8988T (cell line): ENCODE measurements around the gene ZNF593OS.

Experiments used
- DNase-seq: peaks from one replicate; pipeline ENCODE4 v3.0.0; 2011

ZNF593OS gene

DNA sequence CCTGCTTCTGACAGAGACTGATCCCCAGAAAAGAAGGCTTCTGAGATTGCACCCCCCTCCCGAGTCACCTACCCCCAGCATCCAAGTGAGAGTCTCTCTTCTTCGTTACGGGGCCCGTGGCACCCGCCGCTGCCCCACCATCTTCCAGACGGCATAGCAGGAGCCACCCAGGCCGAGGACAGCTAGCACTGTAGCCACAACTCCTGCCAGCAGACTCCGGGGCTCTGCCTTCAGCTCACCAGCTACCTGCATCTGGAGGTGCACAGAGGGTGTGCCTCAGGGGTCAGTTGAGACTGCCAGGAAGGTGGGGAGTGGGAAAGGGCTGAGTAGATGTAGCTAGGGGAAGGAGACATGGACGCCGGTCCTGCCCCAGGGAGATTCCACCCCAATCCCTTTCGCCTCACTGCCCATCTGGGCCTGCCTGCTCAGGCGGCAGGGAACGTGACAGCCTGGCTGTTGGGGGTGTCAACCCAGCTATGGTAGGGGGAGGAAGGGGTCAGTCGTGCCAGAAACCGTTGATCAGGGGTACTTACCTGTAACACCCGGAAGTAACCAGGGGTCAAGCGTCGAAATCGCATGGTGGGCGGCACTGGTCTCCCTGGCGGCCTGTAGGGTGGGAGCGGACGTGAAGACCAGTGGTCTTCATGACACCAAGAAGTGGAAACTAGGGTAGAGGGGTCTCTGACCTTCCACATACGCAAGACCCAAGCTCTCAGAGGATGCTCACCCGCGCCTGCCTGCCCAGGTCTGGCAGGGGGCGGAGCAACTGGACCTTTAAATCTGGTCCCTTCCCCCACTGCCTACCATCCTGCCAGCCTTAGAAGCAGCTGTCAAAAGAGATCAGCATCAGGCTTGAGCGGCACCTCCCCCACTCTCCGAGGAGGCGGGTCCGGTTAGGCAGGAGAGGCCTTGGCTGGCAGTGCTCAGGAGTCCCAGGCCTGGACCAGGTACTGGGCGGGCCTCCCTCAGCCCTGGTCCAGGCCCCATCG lies at the start of gene ZNF593OS:
Gene ZNF593OS, minus strand, starts transcription at position 749 of the 989 bp plus-strand sequence. Its CDS starts 171 bp downstream, at position 578.
- DNase-seq: peak; percentile 4

DNA sequence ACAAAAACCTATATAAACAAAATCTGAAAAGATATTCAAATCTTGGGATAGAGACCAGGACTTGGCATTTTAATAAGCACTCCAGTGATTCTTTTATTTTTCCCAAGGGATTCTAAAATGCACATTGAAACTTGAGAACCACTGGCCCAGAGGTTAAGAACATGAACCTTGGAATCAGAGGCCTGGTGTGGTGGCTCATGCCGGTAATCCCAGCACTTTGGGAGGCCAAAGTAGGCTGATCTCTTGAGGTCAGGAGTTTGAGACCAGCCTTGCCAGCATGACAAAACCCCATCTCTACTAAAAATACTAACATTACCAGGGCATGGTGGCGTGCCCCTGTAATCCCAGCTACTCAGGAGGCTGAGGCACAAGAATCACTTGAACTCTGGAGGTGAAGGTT lies 49.5 kb upstream of the ZNF593OS start:
- DNase-seq: no peak

DNA sequence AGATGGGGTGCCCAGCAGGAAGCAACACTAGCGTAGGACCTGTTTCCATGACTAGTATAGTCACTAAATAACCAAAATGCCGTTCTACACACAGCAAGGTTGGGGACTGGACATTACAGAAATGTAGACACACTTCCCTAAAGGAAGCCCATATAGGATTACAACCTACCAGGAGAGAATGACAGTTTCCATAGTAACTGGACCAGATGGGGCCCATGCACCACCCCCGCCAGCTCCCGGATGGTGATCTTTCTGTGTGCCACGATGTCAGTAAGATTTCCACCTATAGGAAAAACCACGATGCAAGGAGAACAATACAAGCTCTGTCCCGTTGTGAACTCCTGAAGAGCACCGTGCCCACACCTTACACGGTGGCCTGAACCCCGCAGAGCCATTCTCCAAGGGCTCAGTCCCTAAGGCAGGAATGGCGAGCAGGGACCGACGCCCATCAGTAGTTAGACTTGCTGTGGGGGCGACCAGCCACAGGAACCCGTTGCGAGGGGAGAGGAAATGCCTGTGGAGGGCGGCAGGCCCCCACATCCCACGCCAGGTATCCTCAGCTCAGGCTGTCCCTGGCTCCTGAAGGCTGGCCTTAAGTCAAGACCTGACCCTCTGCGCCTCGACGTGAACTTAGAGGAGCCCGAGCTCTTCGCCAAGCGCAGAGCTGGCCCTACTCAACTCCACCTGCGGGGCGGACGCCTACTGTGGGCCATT lies 48.7 kb upstream of the ZNF593OS start:
- no peak for DNase-seq

DNA sequence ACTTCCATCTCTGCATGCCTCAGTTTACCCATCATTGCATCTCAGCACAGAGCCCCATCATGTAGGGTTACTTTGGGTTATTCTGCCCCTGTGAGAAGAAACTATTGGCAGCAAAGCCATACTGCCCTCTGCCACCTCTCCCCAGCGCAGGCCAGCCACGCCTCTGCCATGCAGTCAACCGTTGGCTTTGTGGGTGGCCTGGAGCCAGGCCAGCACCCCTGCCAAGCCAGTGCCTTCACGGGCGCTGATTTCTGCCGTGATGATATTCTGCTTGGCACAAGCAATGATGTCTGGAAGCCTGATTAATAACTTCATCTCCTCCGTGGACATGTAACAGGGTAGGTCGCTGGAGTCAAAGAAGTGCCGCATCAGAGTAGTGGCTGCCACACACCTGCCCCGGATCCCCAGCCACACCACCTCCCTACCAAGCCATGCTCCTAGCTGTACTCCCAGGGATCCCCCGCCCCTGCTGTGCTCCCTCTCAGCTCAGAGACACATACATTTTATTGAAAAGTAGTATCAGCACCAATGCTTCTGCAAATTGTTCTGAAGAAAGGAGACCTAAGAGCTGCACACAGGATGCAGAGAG lies 47.4 kb upstream of the ZNF593OS start:
- DNase-seq: no peak

DNA sequence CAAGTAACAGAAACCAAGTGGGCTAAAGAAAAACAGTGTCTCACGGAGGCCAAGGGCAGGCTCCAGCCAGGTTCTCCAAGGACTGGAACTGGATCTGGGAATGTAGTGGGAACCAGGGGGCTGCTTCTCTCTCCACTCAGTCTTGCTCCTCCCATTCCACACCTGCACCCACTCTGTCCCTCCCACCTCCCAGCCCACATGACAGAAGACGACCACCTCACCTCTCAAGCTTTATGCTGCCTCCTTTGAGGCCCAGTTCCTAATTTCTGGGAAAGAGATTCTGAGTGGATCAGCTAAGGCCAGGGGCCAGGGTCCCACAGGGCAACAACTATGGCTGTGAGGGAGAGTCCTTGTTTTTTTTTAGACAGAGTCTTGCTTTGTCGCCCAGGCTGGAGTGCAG lies 43.6 kb upstream of the ZNF593OS start:
- DNase-seq: no peak

DNA sequence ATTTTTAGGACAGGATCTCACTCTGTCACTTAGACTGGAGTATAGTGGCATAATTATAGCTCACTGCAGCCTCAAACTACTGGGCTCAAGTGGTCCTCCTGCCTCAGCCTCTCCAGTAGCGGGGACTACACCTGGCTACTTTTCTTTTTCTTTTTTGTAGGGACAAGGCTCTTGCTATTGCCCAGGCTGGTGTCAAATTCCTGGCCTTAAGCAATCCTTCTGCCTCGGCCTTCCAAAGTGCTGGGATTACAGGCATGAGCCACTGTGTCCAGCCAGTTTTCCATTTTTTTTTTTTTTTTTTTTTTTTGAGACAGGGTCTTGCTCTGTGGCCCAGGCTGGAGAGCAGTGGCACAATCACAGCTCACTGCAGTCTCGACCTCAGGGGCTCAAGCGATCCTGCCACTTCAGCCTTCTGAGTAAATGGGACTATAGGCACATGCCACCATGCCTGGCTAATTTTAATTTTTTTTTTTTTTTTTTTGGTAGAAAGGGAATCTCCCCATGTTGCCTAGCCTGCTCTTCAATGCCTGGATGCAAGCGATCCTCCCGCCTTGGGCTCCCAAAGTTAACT lies 41.8 kb upstream of the ZNF593OS start:
- no peak for DNase-seq

DNA sequence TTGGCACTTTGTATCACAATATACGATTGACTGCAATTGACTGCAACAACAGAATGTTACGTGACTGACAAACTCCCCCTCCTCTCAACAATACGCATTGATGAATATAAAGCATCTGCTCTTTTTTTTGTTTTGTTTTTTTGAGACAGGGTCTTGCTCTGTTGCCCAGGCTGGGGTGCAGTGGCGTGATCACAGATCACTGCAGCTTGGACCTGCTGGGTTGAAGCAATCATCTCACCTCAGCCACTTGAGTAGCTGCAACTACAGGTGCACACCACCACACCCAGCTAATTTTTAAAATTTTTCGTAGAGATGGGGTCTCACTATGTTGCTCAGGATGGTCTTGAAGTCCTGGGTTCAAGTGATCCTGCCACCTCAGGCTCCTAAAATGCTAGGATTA lies 41.1 kb upstream of the ZNF593OS start:
- DNase-seq: no peak

DNA sequence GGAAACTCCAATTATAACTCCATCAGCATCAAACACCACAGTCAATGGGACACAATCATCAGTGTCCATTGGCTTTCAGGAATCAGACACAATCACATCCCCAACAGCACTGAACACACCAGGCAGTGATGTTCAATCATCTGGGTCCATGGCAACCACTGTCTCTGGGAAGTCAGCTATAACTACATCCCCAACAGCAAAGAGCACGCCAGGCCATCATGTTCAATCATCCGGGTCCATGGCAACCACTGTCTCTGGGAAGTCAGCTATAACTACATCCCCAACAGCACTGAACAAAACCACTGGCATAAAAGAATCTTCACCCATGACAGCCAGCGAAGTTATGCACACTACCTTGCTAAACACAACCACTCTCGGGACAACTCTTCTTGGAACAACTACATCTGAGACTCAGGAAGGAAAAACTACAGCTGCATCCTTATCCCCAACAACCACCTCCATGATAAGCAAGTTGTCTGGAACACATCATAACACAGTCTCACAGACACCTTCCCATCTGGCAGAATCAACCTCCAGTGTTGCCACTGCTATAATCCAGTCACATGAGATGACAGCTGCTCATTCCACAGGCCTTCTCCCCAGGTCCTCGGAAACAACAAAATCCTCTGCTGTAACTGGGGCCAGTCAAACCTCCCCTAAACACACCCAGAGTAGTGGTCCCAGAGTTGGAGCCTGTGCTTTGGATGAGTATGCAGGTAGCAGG lies 38.7 kb upstream of the ZNF593OS start:
- DNase-seq: no peak

DNA sequence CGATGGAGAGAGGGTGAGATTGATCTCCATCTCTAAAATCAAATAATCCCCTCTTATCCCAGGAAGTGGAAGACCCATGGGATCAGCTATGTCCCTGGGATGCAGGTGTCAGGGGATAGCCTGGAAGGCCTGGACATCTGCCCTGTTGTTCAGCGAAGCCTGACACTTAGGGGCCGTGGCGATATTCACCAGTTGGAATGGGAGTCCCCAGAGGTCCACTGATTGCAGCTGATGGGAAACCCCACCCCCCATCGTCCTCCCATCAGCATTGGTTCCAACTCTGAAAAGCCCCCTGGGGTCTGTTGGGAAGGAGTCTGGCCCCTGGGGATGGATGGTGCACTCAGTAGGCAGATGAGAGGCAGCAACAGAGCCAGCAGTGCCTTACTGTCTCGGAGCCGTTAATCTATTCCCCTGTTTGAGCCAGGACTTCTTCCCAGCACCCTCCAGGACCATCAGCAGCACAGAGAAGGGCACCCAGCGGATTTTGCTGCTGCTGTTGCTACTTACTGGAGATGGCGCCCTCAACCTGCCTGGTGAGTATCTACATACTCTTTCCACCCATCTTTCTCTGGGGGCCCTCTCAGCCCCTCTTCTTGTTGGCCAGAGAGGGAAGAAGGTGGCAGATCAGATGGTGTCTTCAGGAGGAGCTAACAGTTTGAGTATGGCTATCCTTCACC lies 32.1 kb upstream of the ZNF593OS start:
- no peak for DNase-seq

DNA sequence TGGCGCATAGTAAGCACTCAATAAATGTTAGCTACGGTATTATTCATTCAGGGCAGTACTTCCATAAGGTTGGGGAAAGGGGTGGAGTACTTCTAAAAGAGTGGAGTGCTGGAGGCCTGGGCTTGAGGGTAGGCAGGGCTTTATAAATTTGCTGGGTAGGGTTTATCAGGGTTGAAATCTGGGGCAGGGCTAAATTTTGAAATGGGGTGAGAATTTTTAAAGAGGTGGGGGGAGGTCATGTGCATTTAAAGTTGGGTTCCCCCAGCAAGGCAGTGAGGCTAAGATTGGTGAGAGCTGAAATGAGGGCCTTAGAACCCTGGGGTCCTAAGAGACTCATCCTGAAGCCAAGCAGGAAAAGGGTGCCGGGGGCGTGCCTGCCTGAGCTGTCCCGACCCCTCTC lies 28.8 kb upstream of the ZNF593OS start:
- no peak for DNase-seq

DNA sequence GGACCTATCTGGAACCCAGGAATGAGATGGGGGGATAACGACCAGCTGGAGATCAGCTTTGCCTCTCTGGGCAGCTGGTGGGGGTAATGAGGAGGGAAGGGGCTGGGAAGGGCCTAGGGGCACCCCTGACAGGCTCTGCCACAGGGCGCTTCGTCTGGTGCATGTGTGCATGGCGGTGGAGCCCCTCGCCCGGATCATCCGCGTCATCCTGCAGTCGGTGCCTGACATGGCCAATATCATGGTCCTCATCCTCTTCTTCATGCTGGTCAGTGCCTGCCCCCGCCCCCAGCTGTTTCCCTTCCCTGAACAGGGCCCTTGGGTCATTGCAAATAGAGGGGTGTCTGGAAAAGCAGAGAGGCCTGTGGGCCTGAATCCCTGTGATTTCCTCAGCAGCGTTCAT lies 26.2 kb upstream of the ZNF593OS start:
- no peak for DNase-seq

DNA sequence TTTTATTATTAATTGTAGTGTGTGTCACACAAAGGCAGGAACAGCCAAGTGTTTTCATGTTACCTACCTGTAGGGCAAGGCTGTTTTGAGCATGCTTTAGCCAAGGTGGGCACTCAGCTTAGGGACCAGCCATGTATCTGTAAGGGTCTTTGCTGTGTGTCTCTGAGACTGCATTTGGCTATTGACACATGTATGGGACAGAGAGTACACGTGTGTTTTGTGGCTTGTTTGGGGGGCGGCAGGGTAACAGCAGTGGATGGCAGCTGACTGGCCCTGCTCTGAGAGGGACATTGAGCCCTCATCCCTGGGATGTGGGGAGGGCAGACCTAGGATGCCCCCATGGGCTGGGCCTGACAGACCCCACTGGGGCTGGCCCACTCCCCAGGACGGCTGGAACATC lies 25.7 kb upstream of the ZNF593OS start:
- DNase-seq: no peak

DNA sequence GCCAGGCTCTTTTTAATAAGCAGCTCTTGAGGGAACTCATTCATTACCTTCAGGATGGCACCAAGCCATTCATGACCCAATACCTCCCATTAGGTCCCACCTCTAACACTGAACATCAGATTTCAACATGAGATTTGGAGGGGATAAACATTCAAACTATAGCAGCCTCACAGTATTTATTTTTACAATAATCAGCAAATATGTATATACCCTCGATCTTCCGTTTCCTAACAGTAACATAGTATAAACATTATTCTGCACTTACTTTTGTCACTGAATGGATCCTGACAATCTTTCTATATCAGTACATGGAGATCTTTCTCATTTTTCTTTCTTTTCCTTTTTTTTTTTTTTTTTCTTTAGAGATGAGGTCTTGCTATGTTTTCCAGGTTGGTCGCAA lies 24.2 kb upstream of the ZNF593OS start:
- DNase-seq: no peak

DNA sequence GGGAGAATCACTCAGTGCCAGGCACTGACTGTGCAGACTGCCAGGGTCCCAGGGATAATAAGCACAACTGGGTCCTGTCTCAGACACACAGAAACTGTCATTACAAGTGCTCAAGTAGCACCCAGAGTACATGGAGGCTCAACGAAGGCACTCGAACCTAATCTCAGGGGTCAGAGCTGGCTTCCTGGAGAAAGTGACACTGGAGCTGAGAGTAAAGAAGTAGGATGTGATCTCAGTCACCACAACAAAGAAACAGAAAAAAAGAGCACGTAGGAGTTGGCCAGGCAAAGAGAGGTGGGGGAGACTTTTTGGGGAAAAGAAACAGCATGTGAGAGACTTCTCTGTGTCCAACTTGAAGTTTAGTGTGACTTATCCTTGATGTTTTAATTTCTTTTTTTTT lies 20.1 kb upstream of the ZNF593OS start:
- DNase-seq: no peak

DNA sequence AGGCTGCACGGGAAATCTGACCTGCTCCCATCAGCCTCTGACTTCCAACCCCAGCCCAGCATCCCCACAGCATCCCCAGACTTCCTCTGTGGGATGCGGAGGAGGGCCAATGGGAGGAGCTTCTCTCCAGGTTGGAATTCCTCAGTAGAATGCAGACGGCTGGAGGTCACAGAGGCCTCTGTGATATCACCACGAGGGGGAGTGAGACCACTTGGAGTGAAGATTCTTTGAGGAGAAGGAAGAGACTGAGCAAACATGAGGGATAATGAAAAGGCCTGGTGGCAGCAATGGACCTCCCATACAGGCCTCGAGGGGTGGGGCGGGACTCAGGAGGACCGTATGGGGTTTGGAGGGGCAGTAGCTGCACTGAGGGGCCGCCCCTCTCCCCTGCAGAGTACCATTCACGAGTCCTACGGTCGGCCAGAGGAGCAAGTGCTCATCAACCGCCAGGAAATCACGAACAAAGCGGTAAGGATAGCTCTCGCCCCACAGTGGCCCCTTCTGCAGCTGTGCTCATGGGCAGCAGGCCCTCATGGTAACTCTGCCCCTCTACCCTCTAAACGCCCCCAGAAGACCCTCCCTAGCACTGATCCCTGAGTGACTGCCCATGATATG lies 18.8 kb upstream of the ZNF593OS start, which contains the start of gene CATSPER4:
Gene CATSPER4, plus strand, starts transcription at position 230 of the 615 bp plus-strand sequence. Its CDS starts 26 bp downstream, at position 256.
- peak; percentile 81 for DNase-seq

DNA sequence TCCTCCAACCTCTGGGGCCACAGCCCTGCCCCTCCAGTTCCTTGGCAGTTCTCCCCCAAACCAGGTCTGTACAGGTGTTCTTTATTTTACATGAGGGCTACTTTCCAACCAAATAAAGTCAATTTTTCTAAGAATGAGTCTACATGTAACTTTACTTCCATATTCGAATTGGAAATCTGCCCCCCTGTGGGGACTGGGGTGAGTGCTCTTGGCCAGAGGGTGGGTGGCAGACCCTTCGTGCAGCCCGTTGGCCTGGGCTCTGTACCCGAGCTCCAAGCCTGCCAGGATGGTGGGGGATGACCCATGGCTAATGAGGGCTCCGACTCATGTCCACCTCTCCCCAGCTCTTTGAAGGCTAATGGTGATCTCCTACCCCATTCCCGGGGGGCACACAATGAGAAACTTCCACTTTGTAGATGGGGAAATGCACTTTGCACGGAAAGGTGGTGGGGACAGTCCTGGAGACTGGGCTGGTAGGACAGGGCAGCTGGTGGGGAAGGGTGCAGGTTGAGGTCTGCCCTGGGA lies 18.2 kb upstream of the ZNF593OS start:
- no peak for DNase-seq

DNA sequence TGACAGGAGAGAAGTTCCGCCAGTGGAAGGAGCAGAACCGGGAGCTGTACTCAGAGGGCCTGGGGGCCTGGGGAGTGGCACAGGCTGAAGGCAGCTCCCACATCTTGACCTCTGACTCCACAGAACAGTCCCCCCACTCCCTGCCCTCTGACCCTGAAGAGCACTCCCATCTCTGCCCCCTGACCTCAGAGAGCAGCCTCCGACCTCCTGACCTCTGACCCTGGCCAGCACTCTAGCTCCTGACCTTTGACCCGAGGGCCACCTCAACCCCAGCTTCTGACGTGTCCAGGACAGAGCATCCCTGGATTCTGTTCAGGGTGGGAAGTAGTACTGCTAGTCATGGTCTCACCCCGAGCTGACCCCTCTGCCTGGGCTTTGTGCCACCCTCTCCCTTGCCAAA lies 17.7 kb upstream of the ZNF593OS start:
- DNase-seq: no peak

DNA sequence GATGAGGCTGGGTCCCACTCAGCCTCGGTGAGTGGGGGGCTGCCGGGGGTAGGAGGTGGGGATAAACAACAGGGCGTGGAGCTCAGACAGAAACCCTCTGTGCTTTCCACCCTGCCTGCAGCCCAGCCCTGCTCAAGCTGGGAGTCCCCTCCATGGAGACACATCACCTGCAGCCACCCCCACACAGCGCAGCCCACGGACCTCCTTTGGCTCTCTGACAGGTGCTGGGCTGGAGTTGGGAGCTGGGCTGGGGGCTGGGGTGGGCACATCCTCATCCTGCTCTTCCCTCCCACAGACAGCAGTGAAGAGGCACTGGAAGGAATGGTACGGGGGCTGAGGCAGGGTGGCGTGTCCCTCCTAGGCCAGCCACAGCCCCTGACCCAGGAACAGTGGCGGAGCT lies 16.8 kb upstream of the ZNF593OS start:
- DNase-seq: no peak

DNA sequence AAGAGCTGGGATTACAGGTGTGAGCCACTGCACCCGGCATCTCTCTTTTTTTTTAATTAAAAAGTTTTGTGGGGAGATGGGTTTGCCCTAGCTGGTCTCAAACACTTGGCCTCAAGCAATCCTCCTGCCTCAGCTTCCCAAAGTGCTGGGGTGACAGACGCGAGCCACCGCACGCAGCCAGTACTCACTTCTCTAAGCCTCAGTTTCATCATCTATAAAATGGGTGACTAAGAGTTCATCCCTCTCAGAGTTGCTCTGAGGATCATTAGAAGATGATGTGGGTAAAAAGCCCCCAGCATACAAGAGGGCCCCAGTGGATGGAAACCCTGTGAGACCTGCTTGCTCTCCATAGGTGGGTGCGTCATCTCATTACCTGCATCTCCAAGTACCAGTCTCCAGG lies 16.2 kb upstream of the ZNF593OS start:
- DNase-seq: no peak

DNA sequence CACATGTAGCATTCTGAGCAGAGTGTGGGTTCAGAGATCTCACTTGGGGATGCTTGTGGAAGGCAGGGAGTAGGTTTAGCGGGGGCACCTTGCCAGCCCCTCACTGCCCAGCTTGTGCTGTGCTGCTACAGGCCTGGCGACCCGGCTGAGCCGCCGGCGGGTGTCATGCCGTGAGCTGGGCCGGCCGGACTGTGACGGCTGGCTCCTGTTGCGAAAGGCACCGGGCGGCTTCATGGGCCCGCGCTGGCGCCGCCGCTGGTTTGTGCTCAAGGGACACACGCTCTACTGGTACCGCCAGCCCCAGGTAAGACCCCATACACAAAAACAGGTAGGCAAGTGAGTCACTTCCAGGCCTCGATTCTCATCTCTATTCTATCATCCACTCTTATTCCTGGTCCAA lies 13.3 kb upstream of the ZNF593OS start:
- DNase-seq: no peak

DNA sequence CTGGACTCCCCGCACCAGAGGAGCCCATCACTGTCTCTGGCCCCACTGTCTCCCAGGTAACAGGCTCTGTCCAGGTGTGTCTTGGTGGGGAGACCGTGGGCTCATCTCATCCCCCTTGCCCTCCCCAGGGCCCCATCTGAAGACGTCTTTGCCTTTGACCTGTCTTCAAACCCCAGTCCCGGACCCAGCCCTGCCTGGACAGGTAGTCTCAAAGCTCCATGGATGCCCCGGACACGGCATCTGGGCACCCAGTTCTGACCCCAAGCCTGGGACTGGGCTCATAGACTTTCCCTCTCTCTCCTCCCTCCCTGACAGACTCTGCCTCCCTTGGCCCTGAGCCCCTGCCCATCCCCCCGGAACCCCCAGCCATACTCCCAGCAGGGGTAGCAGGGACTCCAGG lies 12.5 kb upstream of the ZNF593OS start:
- no peak for DNase-seq
